Glomerular visceral epithelial cell (primary cell): ENCODE results near the gene ANKRD53.

Experiments
- DNase-seq: peaks from one replicate; pipeline ENCODE4 v3.0.0-alpha.2; 2016; ENCODE audit errors: extremely low spot score

Gene ANKRD53

DNA sequence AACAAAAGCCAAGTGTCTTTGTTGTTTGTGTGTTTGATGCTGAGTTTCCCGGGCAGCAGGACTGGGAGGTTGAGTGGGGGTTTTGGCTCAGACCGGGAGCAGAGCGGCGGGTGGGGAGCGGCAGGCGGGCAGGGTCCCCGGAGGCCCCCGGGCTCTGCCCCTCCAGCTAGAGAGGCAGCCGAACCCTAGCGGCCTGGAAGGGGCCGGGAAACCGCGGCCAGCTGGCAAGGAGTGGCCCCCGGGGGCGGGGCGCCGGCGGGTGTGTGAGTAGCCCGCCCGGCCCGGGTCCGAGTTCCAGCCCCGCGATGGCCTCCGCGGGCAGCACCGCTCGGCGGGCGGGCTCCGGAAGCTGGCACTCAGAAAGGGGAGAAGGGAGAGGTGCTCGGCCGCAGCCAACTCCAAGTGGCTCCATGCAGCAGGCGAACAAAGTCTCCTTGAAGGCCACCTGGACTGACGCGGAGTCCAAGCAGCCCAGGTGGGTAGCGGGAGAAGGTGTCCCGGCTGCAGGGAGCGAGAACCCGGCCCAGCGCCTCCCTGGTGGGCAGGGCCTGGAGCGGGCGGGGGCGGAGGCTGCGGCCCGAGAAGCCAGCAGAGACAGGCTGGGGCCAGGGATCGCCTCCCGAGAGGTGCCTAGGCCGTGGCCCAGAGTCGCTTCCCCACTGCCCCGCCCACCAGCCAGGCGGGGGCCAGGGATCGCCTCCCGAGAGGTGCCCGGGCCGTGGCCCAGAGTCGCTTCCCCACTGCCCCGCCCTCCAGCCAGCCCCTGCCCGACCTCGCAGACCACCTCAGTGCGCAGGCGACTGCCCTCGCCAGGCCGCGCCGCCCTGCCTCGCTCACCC lies at the start of gene ANKRD53:
Gene ANKRD53, plus strand, starts transcription at position 290 of the 839 bp plus-strand sequence. Its CDS starts 16 bp downstream, at position 306.
- DNase-seq = no peak

GRCh38 chr2:70930371-70931329 lies 47.8 kb upstream of the ANKRD53 start:
- no peak for DNase-seq

GRCh38 chr2:70931376-70932000 lies 46.9 kb upstream of the ANKRD53 start:
- no peak for DNase-seq

DNA sequence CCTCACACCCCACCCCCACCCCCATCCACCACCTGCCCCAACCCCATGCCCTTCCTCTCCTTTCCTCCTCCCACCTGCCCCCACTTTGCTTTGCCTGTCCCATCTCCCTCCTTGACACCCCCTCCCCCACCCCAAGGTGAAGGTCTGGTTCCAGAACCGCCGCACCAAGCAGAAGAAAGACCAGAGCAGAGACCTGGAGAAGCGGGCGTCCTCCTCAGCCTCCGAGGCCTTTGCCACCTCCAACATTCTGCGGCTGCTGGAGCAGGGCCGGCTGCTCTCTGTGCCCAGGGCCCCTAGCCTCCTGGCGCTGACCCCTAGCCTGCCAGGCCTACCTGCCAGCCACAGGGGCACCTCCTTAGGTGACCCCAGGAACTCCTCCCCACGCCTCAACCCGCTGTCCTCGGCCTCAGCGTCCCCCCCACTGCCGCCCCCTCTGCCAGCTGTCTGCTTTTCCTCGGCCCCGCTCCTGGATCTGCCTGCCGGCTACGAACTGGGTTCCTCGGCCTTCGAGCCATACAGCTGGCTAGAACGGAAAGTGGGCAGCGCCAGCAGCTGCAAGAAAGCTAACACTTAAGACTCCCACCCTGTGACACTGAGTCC lies 45.7 kb upstream of the ANKRD53 start:
- no peak for DNase-seq

GRCh38 chr2:70934981-70935380 lies 43.4 kb upstream of the ANKRD53 start:
- DNase-seq = no peak

- DNase-seq = no peak
Observed at GRCh38 chr2:70935468-70936164, 42.8 kb upstream of the ANKRD53 start, which contains the start of gene ATP6V1B1. Gene ATP6V1B1, plus strand, starts transcription at chr2:70935900. Its CDS starts 55 bp downstream, at chr2:70935955.

- no peak for DNase-seq
Observed at GRCh38 chr2:70936165-70936978, 42.1 kb upstream of the ANKRD53 start.

GRCh38 chr2:70936979-70937811 lies 41.2 kb upstream of the ANKRD53 start:
- no peak for DNase-seq

DNA sequence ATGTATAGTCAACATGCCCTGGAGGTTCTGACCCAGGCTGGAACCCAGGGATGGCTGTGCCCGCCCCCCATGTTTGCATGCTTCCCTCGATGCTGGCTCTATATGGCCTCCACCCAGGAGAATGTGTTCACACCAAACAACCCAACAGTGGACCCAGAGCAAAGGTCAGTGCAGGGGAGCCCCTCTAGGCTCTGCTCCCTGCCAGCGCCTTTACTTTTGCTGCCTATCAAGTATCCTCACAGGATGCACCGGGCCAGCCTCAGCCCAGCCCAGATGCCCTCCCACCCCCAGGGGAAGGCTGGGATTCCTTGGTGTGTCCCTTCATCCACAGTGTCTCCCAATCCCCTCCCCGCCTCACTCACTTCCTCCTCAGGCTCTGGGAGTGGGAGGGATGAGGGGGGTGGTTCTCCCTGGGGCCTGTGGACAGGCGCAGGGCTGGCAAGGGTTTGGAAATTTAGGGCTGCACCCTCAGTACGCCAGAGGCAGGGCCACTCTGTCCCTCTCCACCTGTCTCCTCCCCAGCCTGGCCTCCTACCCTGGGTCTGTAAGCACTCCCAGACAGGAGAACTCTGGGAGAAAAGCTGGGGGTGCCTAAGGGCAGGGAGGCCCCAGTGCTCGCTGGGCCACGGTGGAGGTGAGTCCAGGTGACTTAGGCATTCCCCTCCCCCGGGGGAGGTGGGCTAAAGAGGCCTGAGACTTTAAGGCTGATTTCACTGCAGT lies 40.4 kb upstream of the ANKRD53 start:
- no peak for DNase-seq

DNA sequence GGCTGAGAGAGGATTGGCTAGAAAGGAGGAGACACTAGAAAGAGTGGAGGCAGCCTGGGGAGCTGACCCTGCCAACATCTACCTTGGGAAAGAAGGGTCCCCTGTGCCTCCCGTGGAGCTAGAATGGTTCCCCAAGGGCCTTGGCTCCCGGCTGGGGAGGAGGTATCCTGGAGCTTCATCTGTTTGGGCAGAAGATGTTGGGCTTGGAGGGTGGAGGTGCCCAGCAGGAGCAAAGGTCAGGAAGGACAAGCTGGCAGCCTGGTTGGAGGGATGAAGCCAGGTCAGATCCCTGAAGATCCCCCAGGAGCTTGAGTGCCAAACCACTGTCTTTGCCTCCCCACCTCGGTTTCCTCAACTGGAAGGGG lies 39.9 kb upstream of the ANKRD53 start:
- no peak for DNase-seq

GRCh38 chr2:70939001-70939838 lies 39.2 kb upstream of the ANKRD53 start:
- DNase-seq = no peak

DNA sequence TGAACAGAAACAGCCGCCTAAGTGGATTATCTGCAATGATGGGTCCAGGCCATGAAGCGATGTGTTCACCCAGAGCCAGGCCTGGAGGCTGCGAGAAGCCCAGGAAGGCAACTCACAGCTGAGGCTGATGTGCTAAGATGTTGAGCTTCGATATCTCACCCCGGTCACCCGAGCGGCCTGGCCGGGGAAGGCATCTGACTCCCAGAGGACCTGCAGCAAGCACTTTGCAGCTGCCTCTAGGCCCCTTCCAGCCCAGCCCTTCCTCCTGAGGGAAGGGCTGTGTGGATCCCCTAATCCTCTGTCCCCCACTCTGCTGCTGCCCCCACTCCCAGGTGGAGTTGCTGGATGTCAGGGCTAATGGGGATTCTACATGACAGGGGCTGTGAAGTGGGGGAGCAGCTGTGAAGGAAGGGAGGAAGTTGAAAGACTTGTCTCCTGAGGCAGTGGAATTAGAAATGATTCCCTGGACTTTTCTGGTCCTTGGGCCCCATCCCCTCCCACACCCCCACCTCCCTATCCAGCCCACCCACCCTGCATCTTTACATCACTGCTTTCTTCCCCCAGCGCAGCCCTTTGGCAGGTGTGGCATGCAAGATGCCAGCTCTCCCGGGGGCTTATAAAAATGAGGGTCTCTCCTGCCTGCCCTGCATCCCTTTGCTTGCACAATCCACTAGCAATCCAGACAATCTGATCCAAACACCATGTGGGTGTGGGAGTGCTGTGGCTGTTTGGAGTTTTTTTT lies 38.4 kb upstream of the ANKRD53 start:
- DNase-seq = no peak

DNA sequence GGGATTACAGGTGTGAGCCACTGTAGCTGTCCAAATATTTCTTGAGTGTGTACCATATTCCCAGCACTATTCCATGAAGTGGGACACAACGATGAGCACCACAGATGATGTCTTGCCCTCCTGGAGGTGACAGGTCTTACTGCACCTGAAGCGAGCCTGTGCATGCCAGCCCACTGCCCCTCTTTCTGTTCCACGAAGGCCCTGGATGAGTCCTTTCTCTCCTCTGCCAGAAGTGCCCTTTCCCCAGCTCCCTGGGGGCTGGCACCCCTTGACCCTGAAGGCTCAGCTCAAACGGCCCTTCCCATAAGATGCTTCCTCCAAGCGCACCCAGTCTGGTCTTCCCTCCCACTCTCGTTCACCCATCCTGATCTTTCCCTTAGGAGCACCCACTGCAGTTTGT lies 37.2 kb upstream of the ANKRD53 start:
- no peak for DNase-seq

GRCh38 chr2:70941701-70942100 lies 36.7 kb upstream of the ANKRD53 start:
- no peak for DNase-seq

GRCh38 chr2:70942396-70943204 lies 35.8 kb upstream of the ANKRD53 start:
- no peak for DNase-seq
